CD14-positive monocyte (primary cell): ENCODE data around the gene DPYD. TPM values are rescaled to one million over a fixed set of nuclear protein-coding genes. Genes with fewer than 3 reads are reported as not detected.

Source experiments
- DNase-seq, 3 donors: peaks; one replicate each; pipeline ENCODE4 v3.0.0-alpha.2; 2011 to 2022
- H2AFZ ChIP-seq: 2 replicates; pipeline ENCODE4 v1.6.0; 2012; ENCODE audit warnings: mild to moderate bottlenecking, low read depth, low read length, inconsistent platforms; ENCODE audit not compliant: insufficient read depth, poor library complexity, severe bottlenecking
- H3K27ac ChIP-seq, 2 donors: 1 replicate in 1 of 2; 2 replicates in 1 of 2; pipeline ENCODE4 v1.5.1; 2012 to 2013; ENCODE audit warnings: low read length in 2 of 2, control low read depth in 1 of 2, inconsistent platforms in 1 of 2, low read depth in 1 of 2, mild to moderate bottlenecking in 1 of 2
- H3K27me3 ChIP-seq, 2 donors: one replicate each; pipeline versions ENCODE4 v1.6.0 to v1.6.1; 2011 to 2013; ENCODE audit warnings: low read length in 2 of 2; ENCODE audit not compliant: control insufficient read depth in 2 of 2, insufficient read depth in 2 of 2
- H3K36me3 ChIP-seq, 2 donors: replicated peaks in 1 of 2; 1 replicate in 1 of 2; 2 replicates in 1 of 2; pipeline versions ENCODE4 v1.5.1 to v1.6.1; 2012 to 2013; ENCODE audit warnings: low read length in 2 of 2, control low read depth in 1 of 2, inconsistent platforms in 1 of 2, mild to moderate bottlenecking in 1 of 2; ENCODE audit not compliant: insufficient read depth in 2 of 2, control insufficient read depth in 1 of 2
- H3K4me1 ChIP-seq, 2 donors: 1 replicate in 1 of 2; 2 replicates in 1 of 2; pipeline versions ENCODE4 v1.5.1 to v1.6.1; 2012 to 2013; ENCODE audit warnings: low read length in 2 of 2, control low read depth in 1 of 2, inconsistent platforms in 1 of 2, mild to moderate bottlenecking in 1 of 2, moderate library complexity in 1 of 2; ENCODE audit not compliant: insufficient read depth in 2 of 2, control insufficient read depth in 1 of 2
- H3K4me2 ChIP-seq: replicated peaks from 2 replicates; pipeline ENCODE3; 2012; ENCODE audit warnings: low read length, moderate library complexity, mild to moderate bottlenecking; ENCODE audit not compliant: poor library complexity, severe bottlenecking; ENCODE audit errors: extremely low read depth
- H3K4me3 ChIP-seq, 3 experiments: fragments of 200-600 bp in 1 of 3; sonication (generic) in 1 of 3; replicated peaks in 1 of 3; 1 replicate in 2 of 3; 2 replicates in 1 of 3; pipeline ENCODE4 v1.5.1; 2011 to 2013; ENCODE audit warnings: low read length in 3 of 3, mild to moderate bottlenecking in 3 of 3, control low read depth in 2 of 3, low read depth in 2 of 3, inconsistent platforms in 1 of 3, moderate library complexity in 1 of 3
- H3K79me2 ChIP-seq: 2 replicates; pipeline ENCODE4 v1.6.0; 2012; ENCODE audit warnings: mild to moderate bottlenecking, control low read depth, inconsistent platforms, low read length, moderate library complexity; ENCODE audit not compliant: insufficient read depth
- H3K9ac ChIP-seq: 2 replicates; pipeline ENCODE4 v1.6.0; 2017; ENCODE audit warnings: low read length, mild to moderate bottlenecking; ENCODE audit not compliant: insufficient read depth, poor library complexity, severe bottlenecking
- H3K9me3 ChIP-seq, 2 donors: replicated peaks in 1 of 2; 1 replicate in 1 of 2; 2 replicates in 1 of 2; pipeline versions ENCODE4 v1.5.1 to v1.6.1; 2012 to 2013; ENCODE audit warnings: low read length in 2 of 2, control low read depth in 1 of 2; ENCODE audit not compliant: control insufficient read depth in 1 of 2, insufficient read depth in 1 of 2
- H4K20me1 ChIP-seq: 2 replicates; pipeline ENCODE4 v1.6.0; 2012; ENCODE audit warnings: mild to moderate bottlenecking, low read length, control low read depth, moderate library complexity; ENCODE audit not compliant: insufficient read depth
- H3K27ac Mint-ChIP-seq, 7 donors: one replicate each; pipeline ENCODE4 v1.8.0; 2020; ENCODE audit warnings: mild to moderate bottlenecking in 7 of 7, mixed read lengths in 7 of 7, moderate library complexity in 6 of 7, inconsistent platforms in 2 of 7
- H3K27me3 Mint-ChIP-seq, 3 donors: one replicate each; pipeline ENCODE4 v1.8.0; 2021 to 2022; ENCODE audit warnings: low read depth in 3 of 3, mild to moderate bottlenecking in 3 of 3, mixed read lengths in 3 of 3, moderate library complexity in 3 of 3, inconsistent platforms in 1 of 3
- H3K36me3 Mint-ChIP-seq, 2 donors: one replicate each; pipeline ENCODE4 v1.8.0; 2020; ENCODE audit warnings: mixed read lengths in 2 of 2, inconsistent platforms in 1 of 2, mild to moderate bottlenecking in 1 of 2
- H3K4me1 Mint-ChIP-seq: one replicate; pipeline ENCODE4 v1.8.0; 2020; ENCODE audit warnings: mild to moderate bottlenecking, mixed read lengths
- H3K4me3 Mint-ChIP-seq, 2 donors: one replicate each; pipeline ENCODE4 v1.8.0; 2020; ENCODE audit warnings: mild to moderate bottlenecking in 2 of 2, mixed read lengths in 2 of 2, moderate library complexity in 1 of 2
- H3K9me3 Mint-ChIP-seq, 7 donors: one replicate each; pipeline ENCODE4 v1.8.0; 2020 to 2022; ENCODE audit warnings: mixed read lengths in 7 of 7, mild to moderate bottlenecking in 6 of 7, moderate library complexity in 6 of 7, inconsistent platforms in 2 of 7
- CTCF ChIP-seq: fragments of 200-600 bp; IDR thresholded peaks from one replicate; pipeline ENCODE4 v1.8.0; 2022; ENCODE audit warnings: antibody characterized with exemption, mild to moderate bottlenecking
- WGBS: methylation state at CpG from one replicate; pipeline ENCODE4 v1.1.5; 2013; ENCODE audit warnings: missing lambda C conversion rate; ENCODE audit not compliant: insufficient coverage; 5-methylcytosine and 5-hydroxymethylcytosine counted together
- intact Hi-C, 2 donors: fragments of 100-400 bp; cut with micrococcal nuclease; formaldehyde crosslinking; loops; one replicate each; pipeline versions ENCODE4 v1.15.0 to v1.15.1; 2023
- polyA plus RNA-seq, 3 donors: library from polyadenylated mRNA; depleted of rRNA in 1 of 3; unstranded in 2 of 3; stranded (reverse) in 1 of 3; fragments of 300-500 nt in 2 of 3; fragments of >200 nt in 1 of 3; fragmentation: Illumina TruSeq in 2 of 3; gene quantifications; 1 replicate in 2 of 3; 2 replicates in 1 of 3; pipeline ENCODE4 v1.2.3, GENCODE V29; 2012 to 2021

Gene DPYD
- polyA plus RNA-seq, 3 donors, result 87.6 to 171 (median 144) TPM

- no peak for DNase-seq
- Mint-ChIP-seq H3K36me3 (peaks cover 23 to 45% of the 10 kb centered on the region in 2 donors), H3K9me3 (peaks cover 0 to 3% (median 0%) of the 10 kb centered on the region in 7 donors), H3K4me3 (no peak overlapping the region), H3K4me1 (no peaks in the 10 kb centered on the region), H3K27me3 (no peaks in the 10 kb centered on the region), H3K27ac (no peak overlapping the region)
- H2AFZ ChIP-seq, result no peak overlapping the region
- no peaks in the 10 kb centered on the region for H3K4me1 ChIP-seq
- 94% methylated on average over 4 of the region's 4 CpGs for WGBS
- no peak for TF ChIP-seq CTCF
- no peak overlapping the region for H3K27ac ChIP-seq
- H4K20me1 ChIP-seq, result peaks cover 38% of the 10 kb centered on the region
- no peaks in the 10 kb centered on the region for H3K27me3 ChIP-seq
- peaks cover 5 to 34% of the 10 kb centered on the region in 2 donors for H3K36me3 ChIP-seq
- no peak overlapping the region for H3K9ac ChIP-seq
- no peaks in the 10 kb centered on the region for H3K79me2 ChIP-seq
- no peak overlapping the region for H3K4me2 ChIP-seq
- intact Hi-C loops, result no loop called here
- H3K9me3 ChIP-seq, result no peaks in the 10 kb centered on the region
- no peak overlapping the region for H3K4me3 ChIP-seq
Observed at GRCh38 chr1:97334454-97334853, 586.4 kb downstream of the DPYD start.

- no peaks in the 10 kb centered on the region for H3K27me3 ChIP-seq
- H3K36me3 ChIP-seq, result peaks cover 0 to 22% of the 10 kb centered on the region in 2 donors
- H3K9ac ChIP-seq, result no peak overlapping the region
- H3K27ac Mint-ChIP-seq, result no peak overlapping the region
- peaks cover 32% of the 10 kb centered on the region for H4K20me1 ChIP-seq
- no peak overlapping the region for H2AFZ ChIP-seq
- no peak overlapping the region for H3K4me3 ChIP-seq
- H3K9me3 ChIP-seq, result no peaks in the 10 kb centered on the region
- H3K79me2 ChIP-seq, result no peaks in the 10 kb centered on the region
- H3K9me3 Mint-ChIP-seq, result peaks cover 0 to 3% (median 0%) of the 10 kb centered on the region in 7 donors
- peaks cover 17 to 35% of the 10 kb centered on the region in 2 donors for H3K36me3 Mint-ChIP-seq
- no peaks in the 10 kb centered on the region for H3K4me1 Mint-ChIP-seq
- no peak overlapping the region for H3K4me2 ChIP-seq
- intact Hi-C loops, result no loop called here
- DNase-seq, result no peak
- no peak for TF ChIP-seq CTCF
- H3K4me3 Mint-ChIP-seq, result no peak overlapping the region
- H3K4me1 ChIP-seq, result no peaks in the 10 kb centered on the region
- H3K27ac ChIP-seq, result no peak overlapping the region
- H3K27me3 Mint-ChIP-seq, result no peaks in the 10 kb centered on the region
Observed at GRCh38 chr1:97332716-97333115, 588.1 kb downstream of the DPYD start.
